Measurements from ENCODE around the gene MOCOS.

Gene MOCOS

DNA sequence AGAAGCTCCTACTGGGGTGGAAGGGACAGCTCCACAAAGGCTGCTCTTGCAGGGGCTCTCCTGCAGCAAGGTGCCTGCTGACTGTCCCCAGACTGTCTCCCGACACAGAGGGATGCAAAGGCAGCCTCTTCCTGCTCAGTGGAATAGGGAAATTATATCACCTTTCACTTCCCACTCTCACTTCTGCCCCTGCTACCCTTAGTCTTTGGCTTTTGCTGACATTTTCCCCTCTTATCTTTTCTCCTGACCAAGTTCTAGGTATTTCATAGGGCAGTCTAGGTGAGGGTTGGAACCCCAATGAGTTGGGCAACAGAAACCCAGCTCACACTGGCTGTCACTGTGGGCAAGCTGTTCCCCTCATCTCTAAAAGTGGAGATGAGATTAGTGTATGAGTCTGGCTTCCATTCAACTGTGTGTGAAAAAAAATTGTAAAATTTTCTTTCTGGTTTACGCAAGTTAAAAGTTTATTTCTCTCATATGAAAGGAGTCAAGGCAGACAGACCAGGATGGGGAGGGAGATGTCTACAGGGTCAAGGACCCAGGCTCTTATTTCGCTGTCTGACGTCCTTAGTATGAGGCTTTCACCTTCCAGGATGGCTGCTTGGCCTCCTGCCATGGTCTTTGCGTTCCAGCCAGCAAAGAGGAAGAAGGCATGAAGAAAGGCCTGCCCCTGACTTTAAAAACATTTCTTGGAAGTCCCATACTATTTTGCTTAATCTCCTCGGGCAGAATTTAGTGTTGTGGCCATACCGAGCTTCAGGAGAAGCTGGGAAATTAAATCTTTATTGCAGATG lies 7.5 kb upstream of the MOCOS start:
- Histone ChIP-seq H3K27ac (ENCODE audit: extremely low read depth, low read depth, low read length) (no peak overlapping the region), H3K4me1 (ENCODE audit: control insufficient read depth, insufficient read depth, low read length) (no peaks in the 10 kb centered on the region), H3K4me3 (ENCODE audit: low read depth, low read length) (no peak overlapping the region), H3K36me3 (ENCODE audit: control insufficient read depth in 2 of 2, insufficient read depth in 1 of 2, low read length in 2 of 2) (peaks cover 2 to 31% of the 10 kb centered on the region in 2 experiments; a peak in 2 of 3 replicates), H3K9me3 (ENCODE audit: control insufficient read depth, insufficient read depth, low read depth, low read length) (no peaks in the 10 kb centered on the region)
- POLR2A ChIA-PET, result no interaction called here
- TF ChIP-seq ZNF677 (tag by site-specific recombination; IDR thresholded peaks at IDR 0.05) (no peak), ZNF311 (tag by site-specific recombination; IDR thresholded peaks at IDR 0.05; ENCODE audit: borderline replicate concordance) (no peak), PRDM1 (tag by site-specific recombination; IDR thresholded peaks at IDR 0.05) (peak; percentile 95)
- CTCF ChIA-PET, result interaction anchor here (0.6 kb wide), 1 partner anchor 81 kb away, joined by 4 read pairs; no protein-coding TSS in a partner anchor

DNA sequence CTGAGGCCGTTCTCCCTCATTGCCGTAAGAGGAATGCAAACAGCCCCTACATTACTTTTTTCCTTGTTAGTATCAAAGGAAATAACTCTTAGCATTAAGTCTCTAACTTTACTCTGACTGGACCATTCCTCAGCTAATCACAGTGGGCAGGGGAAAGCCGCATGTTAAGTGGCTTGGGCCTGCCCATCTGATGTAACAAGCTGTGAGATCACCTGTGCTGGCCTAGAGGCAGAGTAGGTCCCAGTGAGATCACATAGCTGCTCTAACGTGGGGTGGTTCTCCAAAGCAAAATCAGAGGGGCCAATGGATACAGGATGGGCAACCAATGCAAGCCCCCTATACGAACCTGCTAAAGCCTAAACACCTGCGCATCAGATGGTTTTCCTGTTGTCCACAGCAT lies 5.9 kb upstream of the MOCOS start:
- TF ChIP-seq ZBTB7A (tag by site-specific recombination; IDR thresholded peaks at IDR 0.05; ENCODE audit: low read depth) (no peak), ZNF121 (tag by site-specific recombination; IDR thresholded peaks at IDR 0.05) (no peak), ZNF600 (tag by site-specific recombination; IDR thresholded peaks at IDR 0.05) (0 out of 2 replicates have a peak, but pooled peaks have one; percentile 26), ZNF660 (tag by site-specific recombination; IDR thresholded peaks at IDR 0.05) (0 out of 2 replicates have a peak, but pooled peaks have one; percentile 53), ZNF433 (tag by site-specific recombination; IDR thresholded peaks at IDR 0.05; ENCODE audit: low read depth) (no peak), ZNF404 (tag by site-specific recombination; IDR thresholded peaks at IDR 0.05) (no peak)
- TF ChIP-seq, protein P1, sequence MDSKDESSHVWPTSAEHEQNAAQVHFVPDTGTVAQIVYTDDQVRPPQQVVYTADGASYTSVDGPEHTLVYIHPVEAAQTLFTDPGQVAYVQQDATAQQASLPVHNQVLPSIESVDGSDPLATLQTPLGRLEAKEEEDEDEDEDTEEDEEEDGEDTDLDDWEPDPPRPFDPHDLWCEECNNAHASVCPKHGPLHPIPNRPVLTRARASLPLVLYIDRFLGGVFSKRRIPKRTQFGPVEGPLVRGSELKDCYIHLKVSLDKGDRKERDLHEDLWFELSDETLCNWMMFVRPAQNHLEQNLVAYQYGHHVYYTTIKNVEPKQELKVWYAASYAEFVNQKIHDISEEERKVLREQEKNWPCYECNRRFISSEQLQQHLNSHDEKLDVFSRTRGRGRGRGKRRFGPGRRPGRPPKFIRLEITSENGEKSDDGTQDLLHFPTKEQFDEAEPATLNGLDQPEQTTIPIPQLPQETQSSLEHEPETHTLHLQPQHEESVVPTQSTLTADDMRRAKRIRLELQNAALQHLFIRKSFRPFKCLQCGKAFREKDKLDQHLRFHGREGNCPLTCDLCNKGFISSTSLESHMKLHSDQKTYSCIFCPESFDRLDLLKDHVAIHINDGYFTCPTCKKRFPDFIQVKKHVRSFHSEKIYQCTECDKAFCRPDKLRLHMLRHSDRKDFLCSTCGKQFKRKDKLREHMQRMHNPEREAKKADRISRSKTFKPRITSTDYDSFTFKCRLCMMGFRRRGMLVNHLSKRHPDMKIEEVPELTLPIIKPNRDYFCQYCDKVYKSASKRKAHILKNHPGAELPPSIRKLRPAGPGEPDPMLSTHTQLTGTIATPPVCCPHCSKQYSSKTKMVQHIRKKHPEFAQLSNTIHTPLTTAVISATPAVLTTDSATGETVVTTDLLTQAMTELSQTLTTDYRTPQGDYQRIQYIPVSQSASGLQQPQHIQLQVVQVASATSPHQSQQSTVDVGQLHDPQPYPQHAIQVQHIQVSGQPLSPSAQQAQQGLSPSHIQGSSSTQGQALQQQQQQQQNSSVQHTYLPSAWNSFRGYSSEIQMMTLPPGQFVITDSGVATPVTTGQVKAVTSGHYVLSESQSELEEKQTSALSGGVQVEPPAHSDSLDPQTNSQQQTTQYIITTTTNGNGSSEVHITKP (tag by site-specific recombination; IDR thresholded peaks at IDR 0.05), result peak; percentile 90
- Histone ChIP-seq H3K9me3 (ENCODE audit: control insufficient read depth, insufficient read depth, low read depth, low read length) (no peaks in the 10 kb centered on the region), H3K4me1 (ENCODE audit: control insufficient read depth, insufficient read depth, low read length) (no peaks in the 10 kb centered on the region), H3K27ac (ENCODE audit: extremely low read depth, low read depth, low read length) (no peak overlapping the region), H3K4me3 (ENCODE audit: low read depth, low read length) (no peak overlapping the region), H3K36me3 (ENCODE audit: control insufficient read depth in 2 of 2, insufficient read depth in 1 of 2, low read length in 2 of 2) (peaks cover 0 to 15% of the 10 kb centered on the region in 2 experiments; a peak in 1 of 3 replicates)
- ChIA-PET CTCF (interaction anchor here (1.6 kb wide), 1 partner anchor 103 kb away, joined by 3 read pairs; no protein-coding TSS in a partner anchor), POLR2A (no interaction called here)

DNA sequence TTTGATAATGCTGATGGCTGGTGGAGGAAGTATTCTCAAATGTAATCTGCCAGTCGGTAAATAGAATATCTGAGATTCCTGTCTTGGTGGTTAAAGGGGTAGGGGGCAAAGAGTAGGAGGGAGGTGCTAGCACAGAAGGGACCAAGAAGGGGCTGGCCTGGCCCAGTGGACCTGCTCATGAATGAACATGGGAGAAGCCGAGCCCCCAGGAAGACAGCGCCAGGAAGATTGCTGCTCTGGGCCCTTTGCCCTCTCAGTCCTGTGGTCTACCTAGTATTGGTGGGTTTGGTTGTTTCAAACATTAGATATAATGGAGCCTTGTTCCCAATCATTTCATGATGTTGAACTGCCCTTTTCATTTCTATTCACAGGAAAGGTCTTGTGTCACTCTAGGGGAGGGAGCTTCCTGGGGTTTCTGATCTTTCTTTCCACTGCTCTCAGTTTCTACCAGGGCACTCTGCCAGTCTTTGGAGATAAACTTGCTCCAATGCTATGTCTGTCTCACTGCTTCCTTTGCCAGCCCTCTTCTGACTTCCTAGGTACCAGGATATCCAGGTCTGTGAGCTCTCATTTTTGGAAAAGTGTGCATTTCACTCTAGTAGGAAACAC lies 5.3 kb upstream of the MOCOS start:
- 0 out of 2 replicates have a peak, but pooled peaks have one; percentile 16 for TF ChIP-seq PRDM1 (tag by site-specific recombination; IDR thresholded peaks at IDR 0.05)
- TF ChIP-seq, protein P2, sequence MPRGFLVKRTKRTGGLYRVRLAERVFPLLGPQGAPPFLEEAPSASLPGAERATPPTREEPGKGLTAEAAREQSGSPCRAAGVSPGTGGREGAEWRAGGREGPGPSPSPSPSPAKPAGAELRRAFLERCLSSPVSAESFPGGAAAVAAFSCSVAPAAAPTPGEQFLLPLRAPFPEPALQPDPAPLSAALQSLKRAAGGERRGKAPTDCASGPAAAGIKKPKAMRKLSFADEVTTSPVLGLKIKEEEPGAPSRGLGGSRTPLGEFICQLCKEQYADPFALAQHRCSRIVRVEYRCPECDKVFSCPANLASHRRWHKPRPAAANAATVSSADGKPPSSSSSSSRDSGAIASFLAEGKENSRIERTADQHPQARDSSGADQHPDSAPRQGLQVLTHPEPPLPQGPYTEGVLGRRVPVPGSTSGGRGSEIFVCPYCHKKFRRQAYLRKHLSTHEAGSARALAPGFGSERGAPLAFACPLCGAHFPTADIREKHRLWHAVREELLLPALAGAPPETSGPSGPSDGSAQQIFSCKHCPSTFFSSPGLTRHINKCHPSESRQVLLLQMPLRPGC (tag by site-specific recombination; IDR thresholded peaks at IDR 0.05), result no peak
- peaks cover 0 to 10% of the 10 kb centered on the region in 2 experiments; a peak in 1 of 3 replicates for H3K36me3 ChIP-seq (ENCODE audit: control insufficient read depth in 2 of 2, insufficient read depth in 1 of 2, low read length in 2 of 2)
- no peak overlapping the region for H3K4me3 ChIP-seq (ENCODE audit: low read depth, low read length)
- no peaks in the 10 kb centered on the region for H3K9me3 ChIP-seq (ENCODE audit: control insufficient read depth, insufficient read depth, low read depth, low read length)
- ChIA-PET CTCF (interaction anchor here (0.6 to 1.6 kb wide), 2 partner anchors 98 to 103 kb away, joined by 3 read pairs; no protein-coding TSS in a partner anchor), POLR2A (no interaction called here)
- no peaks in the 10 kb centered on the region for H3K4me1 ChIP-seq (ENCODE audit: control insufficient read depth, insufficient read depth, low read length)
- no peak overlapping the region for H3K27ac ChIP-seq (ENCODE audit: extremely low read depth, low read depth, low read length)
